ENCODE measurements around the gene GPBP1L1.
"Not testable (repeated sequence)": the region's sequence is repeated elsewhere in the genome, so short reads cannot be mapped to it uniquely, and the experiment has no call there.

GPBP1L1 gene

DNA sequence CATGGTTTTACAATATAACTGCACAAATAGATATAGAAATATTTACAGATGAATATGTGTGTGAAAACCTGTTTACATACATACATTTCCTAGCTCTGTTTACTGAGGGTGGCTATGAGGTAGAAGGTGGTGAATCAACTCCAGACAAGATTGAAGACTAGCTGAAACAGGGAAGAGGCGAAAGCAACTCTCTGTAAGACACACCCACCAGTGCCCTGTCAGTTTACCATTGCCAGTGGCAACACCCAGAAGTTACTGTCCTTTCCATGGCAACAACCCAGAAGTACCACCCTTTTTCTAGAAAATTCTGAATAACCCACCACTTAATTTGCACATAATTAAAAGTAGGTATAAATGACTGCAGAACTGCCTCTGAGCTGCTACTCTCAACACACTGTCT is 18.3 kb upstream of the GPBP1L1 start:
- Histone ChIP-seq H3K9me3 (ENCODE audit: control insufficient read depth, low read depth, low read length) (no peaks in the 10 kb centered on the region), H3K27me3 (ENCODE audit: control insufficient read depth, insufficient read depth, low read length) (no peaks in the 10 kb centered on the region), H3K4me1 (ENCODE audit: control insufficient read depth, low read depth, low read length) (no peaks in the 10 kb centered on the region), H3K9ac (ENCODE audit: low read length) (no peak overlapping the region), H3K4me3 (ENCODE audit: low read length) (no peak overlapping the region), H3K27ac (ENCODE audit: low read length) (no peak overlapping the region), H3K36me3 (ENCODE audit: control insufficient read depth, low read depth, low read length) (no peaks in the 10 kb centered on the region)

- no peaks in the 10 kb centered on the region for H3K9me3 ChIP-seq (ENCODE audit: control insufficient read depth, low read depth, low read length)
- no peak overlapping the region for H3K9ac ChIP-seq (ENCODE audit: low read length)
- H3K4me3 ChIP-seq (ENCODE audit: low read length): no peak overlapping the region
- no peak overlapping the region for H3K27ac ChIP-seq (ENCODE audit: low read length)
- H3K4me1 ChIP-seq (ENCODE audit: control insufficient read depth, low read depth, low read length): no peaks in the 10 kb centered on the region
- peaks cover 41% of the 10 kb centered on the region for H3K36me3 ChIP-seq (ENCODE audit: control insufficient read depth, low read depth, low read length)
- H3K27me3 ChIP-seq (ENCODE audit: control insufficient read depth, insufficient read depth, low read length): no peaks in the 10 kb centered on the region
Measured at GRCh38 chr1:45694823-45695222, 8.5 kb upstream of the GPBP1L1 start.

DNA sequence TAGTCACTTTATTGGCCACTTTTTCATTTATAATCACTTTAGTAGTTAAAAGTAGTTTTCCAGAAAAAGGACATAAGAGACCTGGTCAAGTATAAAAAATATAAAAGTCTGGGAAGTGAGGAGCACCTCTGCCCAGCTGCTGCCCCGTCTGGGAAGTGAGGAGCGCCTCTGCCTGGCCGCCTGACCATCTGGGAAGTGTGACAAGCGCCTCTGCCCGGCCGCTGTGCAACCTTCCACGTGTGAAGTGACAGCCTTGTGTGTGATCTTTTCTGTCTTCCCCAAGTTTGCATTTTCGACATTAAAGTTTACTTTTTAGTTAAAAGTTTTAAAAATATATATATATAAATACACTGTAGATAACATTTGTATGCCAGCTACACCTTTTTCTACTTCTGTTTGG is 7.5 kb upstream of the GPBP1L1 start:
- H3K36me3 ChIP-seq (ENCODE audit: control insufficient read depth, low read depth, low read length): peaks cover 41% of the 10 kb centered on the region
- H3K4me1 ChIP-seq (ENCODE audit: control insufficient read depth, low read depth, low read length); H3K4me3 ChIP-seq (ENCODE audit: low read length); H3K27ac ChIP-seq (ENCODE audit: low read length); H3K9ac ChIP-seq (ENCODE audit: low read length); H3K9me3 ChIP-seq (ENCODE audit: control insufficient read depth, low read depth, low read length); H3K27me3 ChIP-seq (ENCODE audit: control insufficient read depth, insufficient read depth, low read length): not testable (repeated sequence)

DNA sequence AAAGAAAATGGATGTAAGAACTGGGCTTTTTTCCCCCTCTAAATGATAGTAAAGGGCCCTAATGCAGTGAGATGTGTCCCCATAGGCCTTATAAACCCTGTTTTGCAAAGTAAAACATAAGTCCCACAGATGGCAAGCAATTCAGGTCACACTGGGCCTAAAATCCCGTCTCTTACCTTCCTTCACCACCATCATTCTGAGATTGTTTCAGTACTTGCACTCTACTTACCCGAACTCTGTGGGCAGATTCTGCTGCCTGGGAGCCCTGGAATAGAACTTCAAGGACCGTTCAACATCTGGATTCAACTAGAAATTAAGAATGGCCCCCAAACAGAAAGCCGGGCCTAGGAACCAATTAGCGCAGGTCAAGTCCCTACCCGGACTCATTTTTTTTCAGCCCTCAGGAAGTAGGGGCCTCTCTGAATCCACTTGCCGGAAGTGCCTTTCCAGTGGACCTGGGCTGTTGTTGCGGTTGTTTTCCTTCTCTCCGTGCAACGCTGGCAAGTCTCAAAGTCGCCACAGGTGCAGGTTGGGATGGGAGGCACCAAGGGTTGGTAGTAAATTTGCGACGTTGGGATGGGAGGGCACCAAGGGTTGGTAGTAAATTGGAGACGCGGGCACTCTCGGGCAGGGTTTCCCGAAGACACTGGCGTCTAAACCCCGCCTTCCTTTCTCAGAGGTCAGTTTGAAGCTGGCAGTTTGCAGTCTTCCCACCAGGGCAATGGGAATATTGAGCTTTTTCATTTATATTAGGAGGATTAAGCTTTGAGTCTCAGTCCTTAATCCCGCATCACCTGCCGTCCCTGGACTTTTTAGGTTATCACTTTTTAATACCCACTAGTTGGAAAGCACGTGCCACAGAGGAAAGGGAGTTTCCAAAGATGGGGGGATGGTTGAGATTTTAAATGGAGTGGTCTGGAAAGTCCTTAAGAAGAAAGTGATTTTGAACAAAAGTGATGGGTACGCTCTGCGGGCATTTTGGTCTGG is 1.7 kb upstream of the GPBP1L1 start, which contains the start of gene TMEM69:
TSS of gene TMEM69 (plus strand) at position 428 of the 987 bp plus-strand sequence. CDS start 2,888 bp downstream, outside the sequence.
- Histone ChIP-seq H3K9ac (ENCODE audit: low read length) (peak within 1 kb of the TSS; percentile 99), H3K27ac (ENCODE audit: low read length) (peak within 1 kb of the TSS; percentile 79), H3K9me3 (ENCODE audit: control insufficient read depth, low read depth, low read length) (no peaks in the 10 kb centered on the region), H3K27me3 (ENCODE audit: control insufficient read depth, insufficient read depth, low read length) (no peaks in the 10 kb centered on the region), H3K4me1 (ENCODE audit: control insufficient read depth, low read depth, low read length) (peaks cover 16% of the 10 kb centered on the region), H3K4me3 (ENCODE audit: low read length) (peak within 1 kb of the TSS; percentile 96), H3K36me3 (ENCODE audit: control insufficient read depth, low read depth, low read length) (peaks cover 14% of the 10 kb centered on the region)

- H3K27ac ChIP-seq (ENCODE audit: low read length): peak overlapping the region; percentile 86
- no peaks in the 10 kb centered on the region for H3K9me3 ChIP-seq (ENCODE audit: control insufficient read depth, low read depth, low read length)
- H3K4me1 ChIP-seq (ENCODE audit: control insufficient read depth, low read depth, low read length): peaks cover 19% of the 10 kb centered on the region
- peak overlapping the region; percentile 96 for H3K4me3 ChIP-seq (ENCODE audit: low read length)
- H3K36me3 ChIP-seq (ENCODE audit: control insufficient read depth, low read depth, low read length): peaks cover 6% of the 10 kb centered on the region
- H3K27me3 ChIP-seq (ENCODE audit: control insufficient read depth, insufficient read depth, low read length): no peaks in the 10 kb centered on the region
- H3K9ac ChIP-seq (ENCODE audit: low read length): peak overlapping the region; percentile 99
Measured at GRCh38 chr1:45687014-45687753, 851 bp upstream of the GPBP1L1 start.

DNA sequence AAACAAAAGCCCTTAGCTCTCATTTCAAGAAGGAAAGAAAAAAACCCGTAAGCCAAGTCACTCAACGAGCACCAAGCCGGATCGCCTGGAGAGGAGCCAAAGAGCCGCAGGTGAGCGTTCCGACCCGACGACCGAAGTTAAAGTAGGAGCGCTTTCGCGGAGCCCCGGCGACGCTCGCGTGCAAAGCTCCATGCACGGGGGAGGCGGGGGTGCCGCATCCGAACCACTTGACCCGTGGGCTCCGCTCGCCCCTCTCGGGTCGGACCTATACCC is 382 bp downstream of the GPBP1L1 start:
- H3K27ac ChIP-seq (ENCODE audit: low read length): peak overlapping the region; percentile 90
- H3K36me3 ChIP-seq (ENCODE audit: control insufficient read depth, low read depth, low read length): no peaks in the 10 kb centered on the region
- H3K4me1 ChIP-seq (ENCODE audit: control insufficient read depth, low read depth, low read length): peaks cover 31% of the 10 kb centered on the region
- H3K4me3 ChIP-seq (ENCODE audit: low read length): peak overlapping the region; percentile 96
- no peaks in the 10 kb centered on the region for H3K27me3 ChIP-seq (ENCODE audit: control insufficient read depth, insufficient read depth, low read length)
- H3K9ac ChIP-seq (ENCODE audit: low read length): peak overlapping the region; percentile 99
- H3K9me3 ChIP-seq (ENCODE audit: control insufficient read depth, low read depth, low read length): no peaks in the 10 kb centered on the region

DNA sequence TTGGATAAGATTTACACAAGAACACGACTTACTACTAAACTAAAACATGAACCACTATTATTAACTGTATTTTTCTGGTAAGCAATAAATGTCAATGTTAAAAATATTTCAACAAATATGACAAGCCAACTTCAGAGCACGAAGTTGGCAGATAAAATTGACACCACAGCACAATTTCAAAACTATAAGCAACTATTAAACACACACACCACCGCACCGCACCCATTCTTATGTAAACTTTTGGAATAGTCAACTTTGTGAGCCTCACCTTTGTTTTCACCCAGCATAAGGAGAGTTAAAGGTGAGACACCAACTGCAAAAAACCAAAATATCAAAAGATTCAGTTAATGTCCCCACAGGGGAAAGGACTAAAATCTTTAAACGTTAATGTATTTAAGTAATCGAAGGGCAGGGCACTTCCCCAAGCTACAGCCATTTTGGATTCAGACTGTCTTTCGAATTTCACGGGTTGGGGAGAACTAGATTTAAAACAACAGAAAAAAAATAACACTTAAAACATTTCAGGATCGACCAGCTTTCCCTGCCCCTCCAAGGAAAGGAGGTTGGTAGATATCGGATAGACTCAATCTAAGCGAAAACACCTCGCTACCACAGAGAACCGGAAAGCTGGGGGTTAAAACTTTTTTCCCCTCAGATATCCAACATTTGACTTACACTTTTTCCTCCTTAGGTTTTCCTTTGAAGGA is 872 bp downstream of the GPBP1L1 start:
- H3K9me3 ChIP-seq (ENCODE audit: control insufficient read depth, low read depth, low read length): no peaks in the 10 kb centered on the region
- no peaks in the 10 kb centered on the region for H3K27me3 ChIP-seq (ENCODE audit: control insufficient read depth, insufficient read depth, low read length)
- H3K4me1 ChIP-seq (ENCODE audit: control insufficient read depth, low read depth, low read length): peaks cover 36% of the 10 kb centered on the region
- no peaks in the 10 kb centered on the region for H3K36me3 ChIP-seq (ENCODE audit: control insufficient read depth, low read depth, low read length)
- peak overlapping the region; percentile 90 for H3K27ac ChIP-seq (ENCODE audit: low read length)
- H3K9ac ChIP-seq (ENCODE audit: low read length): peak overlapping the region; percentile 99
- peak overlapping the region; percentile 96 for H3K4me3 ChIP-seq (ENCODE audit: low read length)

DNA sequence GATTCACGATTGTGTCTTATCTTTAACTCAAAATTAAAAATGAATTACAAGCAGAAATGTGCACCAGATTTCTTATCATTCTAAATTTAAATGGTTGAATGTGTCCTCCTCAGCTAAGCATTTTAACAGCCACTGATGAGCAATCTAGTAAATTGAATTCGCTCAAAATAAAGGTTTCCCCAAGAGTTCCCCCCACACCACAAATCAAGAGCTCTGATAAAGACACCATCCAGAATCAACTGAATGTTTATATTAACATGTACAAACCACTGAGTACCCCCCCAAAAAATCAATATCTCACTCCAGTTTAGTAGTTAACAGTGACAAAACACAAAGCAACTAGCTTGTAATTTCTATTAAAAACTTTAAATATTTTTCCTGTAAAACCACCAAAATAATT is 1.9 kb downstream of the GPBP1L1 start:
- H3K4me1 ChIP-seq (ENCODE audit: control insufficient read depth, low read depth, low read length): peaks cover 38% of the 10 kb centered on the region
- no peak overlapping the region for H3K27ac ChIP-seq (ENCODE audit: low read length)
- no peaks in the 10 kb centered on the region for H3K36me3 ChIP-seq (ENCODE audit: control insufficient read depth, low read depth, low read length)
- peak overlapping the region; percentile 99 for H3K9ac ChIP-seq (ENCODE audit: low read length)
- no peaks in the 10 kb centered on the region for H3K27me3 ChIP-seq (ENCODE audit: control insufficient read depth, insufficient read depth, low read length)
- peak overlapping the region; percentile 96 for H3K4me3 ChIP-seq (ENCODE audit: low read length)
- no peaks in the 10 kb centered on the region for H3K9me3 ChIP-seq (ENCODE audit: control insufficient read depth, low read depth, low read length)

DNA sequence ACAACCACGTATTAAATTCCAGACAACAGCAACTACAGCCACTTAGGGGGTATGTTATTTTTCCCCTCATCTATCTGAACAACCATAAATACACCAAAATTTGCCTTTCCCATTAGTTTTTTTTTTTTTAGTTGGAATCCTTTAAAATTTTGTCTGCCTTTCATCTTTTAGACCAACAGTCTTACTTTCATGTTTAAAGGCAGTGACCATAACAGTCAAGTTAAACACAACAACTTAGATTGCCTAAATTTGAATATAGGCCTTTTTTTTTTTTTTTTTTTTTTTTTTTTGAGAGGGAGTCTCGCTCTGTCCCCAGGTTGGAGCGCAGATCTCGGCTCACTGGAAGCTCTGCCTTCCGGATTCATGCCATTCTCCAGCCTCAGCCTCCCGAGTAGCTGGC is 3.4 kb downstream of the GPBP1L1 start:
- Histone ChIP-seq H3K4me3 (ENCODE audit: low read length) (no peak overlapping the region), H3K27me3 (ENCODE audit: control insufficient read depth, insufficient read depth, low read length) (no peaks in the 10 kb centered on the region), H3K9ac (ENCODE audit: low read length) (no peak overlapping the region), H3K9me3 (ENCODE audit: control insufficient read depth, low read depth, low read length) (no peaks in the 10 kb centered on the region), H3K27ac (ENCODE audit: low read length) (no peak overlapping the region), H3K4me1 (ENCODE audit: control insufficient read depth, low read depth, low read length) (peaks cover 51% of the 10 kb centered on the region), H3K36me3 (ENCODE audit: control insufficient read depth, low read depth, low read length) (no peaks in the 10 kb centered on the region)

DNA sequence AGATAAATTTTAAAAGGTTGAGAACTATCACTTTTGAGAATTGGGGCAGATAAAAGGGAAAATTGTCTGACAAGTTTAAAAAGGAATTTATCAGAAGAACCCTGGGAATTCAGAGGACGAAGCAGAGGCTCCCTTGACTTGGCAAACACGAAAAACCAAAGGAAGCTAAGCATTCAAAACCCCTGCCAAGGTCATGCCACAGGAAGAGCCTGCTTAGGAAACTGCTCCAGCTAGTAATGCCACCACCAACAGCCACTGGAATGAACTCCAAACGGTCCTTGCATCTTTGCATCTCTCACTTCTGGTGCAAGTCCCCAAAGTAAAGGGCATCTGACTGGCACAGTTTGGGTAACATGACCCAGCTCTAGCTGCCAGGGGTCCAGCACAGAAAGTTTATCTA is 7.2 kb downstream of the GPBP1L1 start:
- H3K27ac ChIP-seq (ENCODE audit: low read length): no peak overlapping the region
- peak overlapping the region; percentile 14 for H3K4me3 ChIP-seq (ENCODE audit: low read length)
- no peaks in the 10 kb centered on the region for H3K36me3 ChIP-seq (ENCODE audit: control insufficient read depth, low read depth, low read length)
- no peak overlapping the region for H3K9ac ChIP-seq (ENCODE audit: low read length)
- H3K4me1 ChIP-seq (ENCODE audit: control insufficient read depth, low read depth, low read length): peaks cover 40% of the 10 kb centered on the region
- no peaks in the 10 kb centered on the region for H3K9me3 ChIP-seq (ENCODE audit: control insufficient read depth, low read depth, low read length)
- no peaks in the 10 kb centered on the region for H3K27me3 ChIP-seq (ENCODE audit: control insufficient read depth, insufficient read depth, low read length)

DNA sequence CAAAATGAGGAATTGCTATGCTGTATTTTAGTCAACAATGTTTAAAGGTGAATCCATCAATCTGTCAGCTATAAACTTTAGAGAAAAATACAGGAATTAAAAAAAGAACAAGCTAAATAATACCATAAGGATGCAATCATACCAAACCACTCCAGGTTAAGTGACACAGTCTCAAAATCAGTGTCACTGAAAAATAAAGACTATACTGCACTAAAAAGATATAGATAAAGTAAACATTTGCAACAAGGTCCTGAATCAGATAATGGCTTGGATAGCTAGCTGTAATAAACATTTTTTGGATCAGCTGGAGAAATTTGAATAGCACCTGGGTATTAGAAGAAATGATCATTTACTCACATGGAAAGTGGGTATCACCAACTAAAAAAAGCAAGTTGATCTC is 7.8 kb downstream of the GPBP1L1 start:
- no peak overlapping the region for H3K27ac ChIP-seq (ENCODE audit: low read length)
- H3K27me3 ChIP-seq (ENCODE audit: control insufficient read depth, insufficient read depth, low read length): no peaks in the 10 kb centered on the region
- no peak overlapping the region for H3K9ac ChIP-seq (ENCODE audit: low read length)
- H3K4me3 ChIP-seq (ENCODE audit: low read length): no peak overlapping the region
- H3K9me3 ChIP-seq (ENCODE audit: control insufficient read depth, low read depth, low read length): no peaks in the 10 kb centered on the region
- H3K4me1 ChIP-seq (ENCODE audit: control insufficient read depth, low read depth, low read length): peaks cover 39% of the 10 kb centered on the region
- no peaks in the 10 kb centered on the region for H3K36me3 ChIP-seq (ENCODE audit: control insufficient read depth, low read depth, low read length)

Data from iPS-18a (cell line).